H9 (cell line): ENCODE results near the gene CBX3. TPM values are rescaled to one million over a fixed set of nuclear protein-coding genes. Genes with fewer than 3 reads are reported as not detected.

ENCODE experiments used
- DNase-seq: peaks from one replicate; pipeline ENCODE4 v3.0.0-alpha.2; 2017
- H2AFZ ChIP-seq: one replicate; pipeline ENCODE4 v1.6.1; 2013; ENCODE audit warnings: mild to moderate bottlenecking, low read length, control low read depth, moderate library complexity
- H2AK5ac ChIP-seq: 2 replicates; pipeline ENCODE4 v1.6.1; 2013; ENCODE audit warnings: low read length, control low read depth, mixed read lengths; ENCODE audit not compliant: insufficient read length
- H2BK120ac ChIP-seq: one replicate; pipeline ENCODE4 v1.6.1; 2013; ENCODE audit warnings: low read depth, mild to moderate bottlenecking, low read length, control low read depth, inconsistent platforms; ENCODE audit not compliant: poor library complexity, severe bottlenecking
- H2BK12ac ChIP-seq: 2 replicates; pipeline ENCODE4 v1.6.1; 2013; ENCODE audit warnings: low read length, control low read depth, mixed read lengths, low read depth; ENCODE audit not compliant: insufficient read length
- H2BK15ac ChIP-seq: 2 replicates; pipeline ENCODE4 v1.6.1; 2013; ENCODE audit warnings: low read depth, low read length, control low read depth
- H2BK20ac ChIP-seq: one replicate; pipeline ENCODE4 v1.6.1; 2013; ENCODE audit warnings: low read depth, mild to moderate bottlenecking, low read length, control low read depth, inconsistent platforms; ENCODE audit not compliant: poor library complexity, severe bottlenecking
- H2BK5ac ChIP-seq: 2 replicates; pipeline ENCODE4 v1.6.1; 2013; ENCODE audit warnings: low read length, control low read depth, mixed read lengths; ENCODE audit not compliant: insufficient read length
- H3K14ac ChIP-seq: 2 replicates; pipeline ENCODE4 v1.6.1; 2013; ENCODE audit warnings: low read length, control low read depth; ENCODE audit not compliant: insufficient read depth
- H3K18ac ChIP-seq: 2 replicates; pipeline ENCODE4 v1.6.1; 2013; ENCODE audit warnings: low read depth, mild to moderate bottlenecking, mixed read lengths, low read length, control low read depth; ENCODE audit not compliant: insufficient read length
- H3K23ac ChIP-seq: 2 replicates; pipeline ENCODE4 v1.6.1; 2013; ENCODE audit warnings: low read length, control low read depth, mixed read lengths, low read depth; ENCODE audit not compliant: insufficient read length
- H3K23me2 ChIP-seq: 2 replicates; pipeline ENCODE4 v1.6.1; 2013; ENCODE audit warnings: low read depth, mild to moderate bottlenecking, mixed read lengths, low read length, control low read depth; ENCODE audit not compliant: insufficient read length, poor library complexity, severe bottlenecking
- H3K27ac ChIP-seq: 2 replicates; pipeline ENCODE4 v1.5.1; 2013; ENCODE audit warnings: low read length, control low read depth, mixed read lengths, low read depth; ENCODE audit not compliant: insufficient read length
- H3K27me3 ChIP-seq: 2 replicates; pipeline ENCODE4 v1.6.1; 2013; ENCODE audit warnings: low read length, control low read depth, inconsistent platforms; ENCODE audit not compliant: insufficient read depth
- H3K4ac ChIP-seq: 2 replicates; pipeline ENCODE4 v1.6.1; 2013; ENCODE audit warnings: low read depth, mild to moderate bottlenecking, control low read depth, inconsistent platforms, low read length, moderate library complexity
- H3K4me1 ChIP-seq: 2 replicates; pipeline ENCODE4 v1.6.1; 2013; ENCODE audit warnings: low read length, control low read depth, inconsistent platforms; ENCODE audit not compliant: insufficient read depth
- H3K4me2 ChIP-seq: 2 replicates; pipeline ENCODE4 v1.6.1; 2013; ENCODE audit warnings: low read length, control low read depth, mixed read lengths; ENCODE audit not compliant: insufficient read length, insufficient read depth
- H3K56ac ChIP-seq: 2 replicates; pipeline ENCODE4 v1.6.1; 2013; ENCODE audit warnings: low read depth, mild to moderate bottlenecking, mixed read lengths, low read length, control low read depth; ENCODE audit not compliant: insufficient read length
- H3K79me1 ChIP-seq: 2 replicates; pipeline ENCODE4 v1.6.1; 2013; ENCODE audit warnings: low read depth, mild to moderate bottlenecking, moderate library complexity, low read length, control low read depth, inconsistent platforms; ENCODE audit not compliant: insufficient read depth, poor library complexity, severe bottlenecking
- H3K79me2 ChIP-seq: 2 replicates; pipeline ENCODE4 v1.6.1; 2013; ENCODE audit warnings: low read length, control low read depth, inconsistent platforms; ENCODE audit not compliant: insufficient read depth
- H3K9ac ChIP-seq: 2 replicates; pipeline ENCODE4 v1.6.1; 2013; ENCODE audit warnings: low read length, control low read depth, mixed read lengths; ENCODE audit not compliant: insufficient read length; ENCODE audit errors: extremely low read depth
- H3K9me3 ChIP-seq: one replicate; pipeline ENCODE4 v1.6.1; 2013; ENCODE audit warnings: low read depth, low read length, inconsistent platforms; ENCODE audit not compliant: control insufficient read depth
- H3T11ph ChIP-seq: one replicate; pipeline ENCODE4 v1.6.1; 2013; ENCODE audit warnings: mild to moderate bottlenecking, low read length, control low read depth, inconsistent platforms
- H4K20me1 ChIP-seq: one replicate; pipeline ENCODE4 v1.6.1; 2013; ENCODE audit not compliant: control insufficient read depth, insufficient read length, insufficient read depth
- H4K5ac ChIP-seq: 2 replicates; pipeline ENCODE4 v1.6.1; 2013; ENCODE audit warnings: low read depth, mild to moderate bottlenecking, mixed read lengths, low read length, control low read depth; ENCODE audit not compliant: insufficient read length
- H4K8ac ChIP-seq: replicated peaks from 2 replicates; pipeline ENCODE4 v1.6.1; 2013; ENCODE audit warnings: low read length, control low read depth, mixed read lengths, low read depth; ENCODE audit not compliant: insufficient read length
- H4K91ac ChIP-seq: 2 replicates; pipeline ENCODE4 v1.6.1; 2013; ENCODE audit warnings: low read depth, mild to moderate bottlenecking, moderate library complexity, mixed read lengths, low read length, control low read depth; ENCODE audit not compliant: insufficient read length
- H3K27ac Mint-ChIP-seq, 3 experiments: 2 replicates in 2 of 3; 3 replicates in 1 of 3; pipeline ENCODE4 v1.8.0; 2020 to 2021; ENCODE audit warnings: mixed read lengths in 3 of 3, mild to moderate bottlenecking in 1 of 3, moderate library complexity in 1 of 3
- H3K27me3 Mint-ChIP-seq: 2 replicates; pipeline ENCODE4 v1.8.0; 2021; ENCODE audit warnings: low read depth, mild to moderate bottlenecking, moderate library complexity, mixed read lengths
- H3K36me3 Mint-ChIP-seq, 3 experiments: 2 replicates in 2 of 3; 3 replicates in 1 of 3; pipeline ENCODE4 v1.8.0; 2020 to 2021; ENCODE audit warnings: low read depth in 3 of 3, mixed read lengths in 3 of 3; ENCODE audit not compliant: insufficient read depth in 1 of 3
- H3K4me1 Mint-ChIP-seq, 2 experiments: 2 replicates each; pipeline ENCODE4 v1.8.0; 2020; ENCODE audit warnings: mixed read lengths in 2 of 2
- H3K4me3 Mint-ChIP-seq, 2 experiments: 2 replicates in 1 of 2; 3 replicates in 1 of 2; pipeline ENCODE4 v1.8.0; 2020 to 2021; ENCODE audit warnings: mild to moderate bottlenecking in 2 of 2, mixed read lengths in 2 of 2, moderate library complexity in 1 of 2
- H3K9me3 Mint-ChIP-seq, 2 experiments: 2 replicates in 1 of 2; 3 replicates in 1 of 2; pipeline ENCODE4 v1.8.0; 2020; ENCODE audit warnings: mild to moderate bottlenecking in 2 of 2, mixed read lengths in 2 of 2, moderate library complexity in 1 of 2
- CTCF ChIP-seq: fragments of 200-600 bp; sonication (generic); conservative IDR thresholded peaks from 3 replicates; pipeline ENCODE4 v1.8.0; 2021; ENCODE audit warnings: antibody characterized with exemption, mild to moderate bottlenecking
- WGBS: extraction: QIAGEN DNeasy Blood & Tissue Kit; methylation state at CpG from one replicate; pipeline ENCODE4 v1.1.7; 2013; ENCODE audit warnings: missing lambda C conversion rate, low lambda C conversion rate, mixed read lengths; ENCODE audit not compliant: insufficient read length; ENCODE audit errors: extremely low coverage; 5-methylcytosine and 5-hydroxymethylcytosine counted together
- total RNA-seq: library from RNA; stranded (reverse); gene quantifications from 2 replicates; pipeline ENCODE4 v1.2.1, GENCODE V29; 2021

Gene CBX3
- total RNA-seq, 1 experiment from 2014 or later: 288 TPM

GRCh38 chr7:26187380-26188205, 14.0 kb upstream of the CBX3 start:
- H2BK20ac ChIP-seq: no peak overlapping the region
- no peak overlapping the region for H3K56ac ChIP-seq
- no peak overlapping the region for H3K4ac ChIP-seq
- no peak overlapping the region for H2BK12ac ChIP-seq
- no peak overlapping the region for H4K5ac ChIP-seq
- H3K23me2 ChIP-seq: no peaks in the 10 kb centered on the region
- peaks cover 20 to 25% of the 10 kb centered on the region in 2 experiments for H3K4me1 Mint-ChIP-seq
- H3K4me1 ChIP-seq: no peaks in the 10 kb centered on the region
- no peak overlapping the region for H4K8ac ChIP-seq
- H2BK120ac ChIP-seq: no peak overlapping the region
- H3T11ph ChIP-seq: no peak overlapping the region
- no peak overlapping the region for H3K23ac ChIP-seq
- no peak for TF ChIP-seq CTCF
- H2AK5ac ChIP-seq: no peak overlapping the region
- no peaks in the 10 kb centered on the region for H3K9me3 ChIP-seq
- H3K14ac ChIP-seq: no peak overlapping the region
- no peak overlapping the region for H3K4me2 ChIP-seq
- peak overlapping the region; percentile 71 for H3K27ac ChIP-seq
- no peak overlapping the region; a peak in 1 of 5 replicates for H3K4me3 Mint-ChIP-seq
- H3K79me2 ChIP-seq: no peaks in the 10 kb centered on the region
- H2AFZ ChIP-seq: no peak overlapping the region
- no peaks in the 10 kb centered on the region for H3K9me3 Mint-ChIP-seq
- no peak overlapping the region for H3K9ac ChIP-seq
- H3K27me3 Mint-ChIP-seq: no peaks in the 10 kb centered on the region; the same call in 1 of the 2 replicates
- H3K36me3 Mint-ChIP-seq: peaks cover 39 to 76% (median 45%) of the 10 kb centered on the region in 3 experiments
- DNase-seq: peak; percentile 44
- no peaks in the 10 kb centered on the region for H3K27me3 ChIP-seq
- H3K18ac ChIP-seq: no peak overlapping the region
- H2BK15ac ChIP-seq: no peak overlapping the region
- no peak overlapping the region for H2BK5ac ChIP-seq
- H3K27ac Mint-ChIP-seq: peak overlapping the region; percentile 81 to 98 (median 81)
- no peak overlapping the region for H4K91ac ChIP-seq
- no peaks in the 10 kb centered on the region for H3K79me1 ChIP-seq
- no CpG with 5 or more reads among the region's 11 CpGs for WGBS
- no peaks in the 10 kb centered on the region for H4K20me1 ChIP-seq
